H1 (cell line): ENCODE measurements around the gene GUCY1A1. TPM values are rescaled to one million over a fixed set of nuclear protein-coding genes. Genes with fewer than 3 reads are reported as not detected.

Source experiments
- BRCA1 ChIP-seq: IDR thresholded peaks from 2 replicates; pipeline ENCODE4 v1.6.1; 2012; ENCODE audit warnings: low read depth, low read length, improper control_type of control experiment
- CBX5 ChIP-seq: fragments of 300-800, 300-1000 bp; sonication (generic); IDR thresholded peaks from 2 replicates; pipeline ENCODE4 v1.7.1; 2016; ENCODE audit warnings: antibody characterized with exemption, low read length, low read depth
- CHD2 ChIP-seq: IDR thresholded peaks from 2 replicates; pipeline ENCODE4 v1.6.1; 2012; ENCODE audit warnings: low read length, improper control_type of control experiment
- HDAC6 ChIP-seq: IDR thresholded peaks from one replicate; pipeline ENCODE4 v1.7.1; 2012; ENCODE audit warnings: low read depth, mild to moderate bottlenecking, inconsistent platforms, low read length, moderate library complexity
- JUND ChIP-seq: IDR thresholded peaks from 2 replicates; pipeline ENCODE4 v1.6.1; 2011; ENCODE audit warnings: mild to moderate bottlenecking, improper control_type of control experiment, low read length
- MAFK ChIP-seq: IDR thresholded peaks from 2 replicates; pipeline ENCODE4 v1.6.1; 2012; ENCODE audit warnings: low read depth, mild to moderate bottlenecking, improper control_type of control experiment, low read length
- MAX ChIP-seq: IDR thresholded peaks from 2 replicates; pipeline ENCODE4 v1.6.1; 2012; ENCODE audit warnings: inconsistent platforms
- POLR2A ChIP-seq, 2 experiments: IDR thresholded peaks; 1 replicate in 1 of 2; 2 replicates in 1 of 2; pipeline ENCODE4 v1.6.1; 2011; ENCODE audit warnings: low read depth in 2 of 2, low read length in 2 of 2, mild to moderate bottlenecking in 2 of 2; ENCODE audit errors: control extremely low read depth in 1 of 2
- SP1 ChIP-seq: IDR thresholded peaks from 2 replicates; pipeline ENCODE4 v1.6.1; 2011; ENCODE audit warnings: low read depth, low read length
- SP4 ChIP-seq: IDR thresholded peaks from 2 replicates; pipeline ENCODE4 v1.6.1; 2012; ENCODE audit warnings: low read length, inconsistent platforms
- SUZ12 ChIP-seq: fragments of 200-600 bp; sonication (generic); IDR thresholded peaks from 2 replicates; pipeline ENCODE4 v1.6.1; 2012; ENCODE audit warnings: mild to moderate bottlenecking, inconsistent platforms, low read length, moderate library complexity, mixed read lengths
- TAF1 ChIP-seq: IDR thresholded peaks from 2 replicates; pipeline ENCODE4 v1.6.1; 2011; ENCODE audit warnings: mild to moderate bottlenecking, low read depth, low read length
- TCF12 ChIP-seq: IDR thresholded peaks from 2 replicates; pipeline ENCODE4 v1.6.1; 2011; ENCODE audit warnings: low read depth, mild to moderate bottlenecking, low read length
- polyA plus RNA-seq, 7 experiments: library from polyadenylated mRNA; depleted of rRNA in 3 of 7; stranded (reverse) in 5 of 7; unstranded in 2 of 7; fragments of >200 nt in 5 of 7; fragments of 200-250 nt in 2 of 7; gene quantifications; 1 replicate in 5 of 7; 2 replicates in 1 of 7; 4 replicates in 1 of 7; pipeline versions ENCODE4 v1.2.1 to v1.2.3, GENCODE V29; 2011 to 2013; ENCODE audit warnings: missing spikeins in 2 of 7, mixed read lengths in 2 of 7
- total RNA-seq: library from RNA; stranded (reverse); fragmentation: NEBNext Ultra II Directional; extraction: Animal tissue kit (Norgen Biotek cat#: 25700); gene quantifications from 2 replicates; pipeline ENCODE4 v1.2.1, GENCODE V29; 2021
- TF ChIP-seq, protein P1 (sequence below), 3 experiments: IDR thresholded peaks; 1 replicate in 2 of 3; 2 replicates in 1 of 3; pipeline versions ENCODE4 v1.5.1 to v1.6.1; 2011; ENCODE audit warnings: low read length in 3 of 3, mild to moderate bottlenecking in 3 of 3, inconsistent platforms in 2 of 3, low read depth in 1 of 3, moderate library complexity in 1 of 3; ENCODE audit not compliant: insufficient read depth in 1 of 3; ENCODE audit errors: control extremely low read depth in 1 of 3

The GUCY1A1 gene
- total and polyA plus RNA-seq, 2 of the 8 experiments (the other 6 are each of a cell fraction or from before 2014, with no cell fraction given) = not detected

- no peak for TF ChIP-seq HDAC6
- no peak for TF ChIP-seq CBX5
- no peak for TF ChIP-seq POLR2A (IDR thresholded peaks at IDR 0.05; ENCODE audit: control extremely low read depth in 1 of 2, low read depth in 2 of 2, low read length in 2 of 2)
- TF ChIP-seq CHD2 = no peak
- TF ChIP-seq TCF12 = no peak
- TF ChIP-seq MAFK = no peak
- TF ChIP-seq BRCA1 = no peak
- peak; percentile 91; the same call in 1 of the 2 replicates for TF ChIP-seq SUZ12
- TF ChIP-seq TAF1 = no peak
- TF ChIP-seq SP1 = no peak
- no peak for TF ChIP-seq MAX
- TF ChIP-seq JUND = no peak
- TF ChIP-seq SP4 = no peak
- TF ChIP-seq, protein P1, sequence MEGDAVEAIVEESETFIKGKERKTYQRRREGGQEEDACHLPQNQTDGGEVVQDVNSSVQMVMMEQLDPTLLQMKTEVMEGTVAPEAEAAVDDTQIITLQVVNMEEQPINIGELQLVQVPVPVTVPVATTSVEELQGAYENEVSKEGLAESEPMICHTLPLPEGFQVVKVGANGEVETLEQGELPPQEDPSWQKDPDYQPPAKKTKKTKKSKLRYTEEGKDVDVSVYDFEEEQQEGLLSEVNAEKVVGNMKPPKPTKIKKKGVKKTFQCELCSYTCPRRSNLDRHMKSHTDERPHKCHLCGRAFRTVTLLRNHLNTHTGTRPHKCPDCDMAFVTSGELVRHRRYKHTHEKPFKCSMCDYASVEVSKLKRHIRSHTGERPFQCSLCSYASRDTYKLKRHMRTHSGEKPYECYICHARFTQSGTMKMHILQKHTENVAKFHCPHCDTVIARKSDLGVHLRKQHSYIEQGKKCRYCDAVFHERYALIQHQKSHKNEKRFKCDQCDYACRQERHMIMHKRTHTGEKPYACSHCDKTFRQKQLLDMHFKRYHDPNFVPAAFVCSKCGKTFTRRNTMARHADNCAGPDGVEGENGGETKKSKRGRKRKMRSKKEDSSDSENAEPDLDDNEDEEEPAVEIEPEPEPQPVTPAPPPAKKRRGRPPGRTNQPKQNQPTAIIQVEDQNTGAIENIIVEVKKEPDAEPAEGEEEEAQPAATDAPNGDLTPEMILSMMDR (IDR thresholded peaks at IDR 0.05; ENCODE audit: control extremely low read depth in 1 of 3, insufficient read depth in 1 of 3, low read depth in 1 of 3, low read length in 3 of 3) = no peak
Observed at GRCh38 chr4:155667222-155667567, 547 bp downstream of the GUCY1A1 start (continued).
